Endothelial cell of umbilical vein (primary cell): ENCODE data around the gene B4GALNT1. TPM values are rescaled to one million over a fixed set of nuclear protein-coding genes. Genes with fewer than 3 reads are reported as not detected.
"Not testable (repeated sequence)": the region's sequence is repeated elsewhere in the genome, so short reads cannot be mapped to it uniquely, and the experiment has no call there.

Experiments used
- BruUV-seq: library from RNA; stranded (reverse); fragments of 400-500 nt; replicated peaks from 2 replicates; lab custom pipeline; 2021; lab: Mats Ljungman, UMichigan
- CTCF ChIA-PET: fragments of 300-600, 350-600 bp; sonication (Branson Sonifier 250); formaldehyde crosslinking; loops from one replicate; lab custom pipeline; 2021; ENCODE audit warnings: antibody characterized with exemption, inconsistent platforms; lab: Charles Lee
- POLR2A ChIA-PET: fragments of 300-600, 350-600 bp; sonication (Branson Sonifier 250); formaldehyde crosslinking; loops from one replicate; lab custom pipeline; 2021; ENCODE audit warnings: antibody characterized with exemption, inconsistent platforms; lab: Charles Lee
- DNase-seq: peaks from one replicate; pipeline ENCODE4 v3.0.0-alpha.2; 2011; ENCODE audit warnings: low read depth, low spot score
- FAIRE-seq: peaks from 2 replicates; lab custom pipeline; 2011; peaks lifted over from hg19 to GRCh38; lab: Jason Lieb, UNC
- H2AFZ ChIP-seq: 2 replicates; pipeline ENCODE4 v1.6.0; 2012; ENCODE audit warnings: low read depth, low read length, control low read depth, inconsistent platforms
- H3K27ac ChIP-seq: 2 replicates; pipeline ENCODE4 v1.5.1; 2011; ENCODE audit warnings: low read depth, mild to moderate bottlenecking, control low read depth, low read length, moderate library complexity; ENCODE audit not compliant: insufficient read depth
- H3K27me3 ChIP-seq, 2 experiments: 2 replicates each; pipeline versions ENCODE4 v1.6.0 to v1.6.1; 2011; ENCODE audit warnings: low read length in 2 of 2, mixed read lengths in 1 of 2; ENCODE audit not compliant: control insufficient read depth in 2 of 2, insufficient read depth in 2 of 2
- H3K36me3 ChIP-seq, 2 experiments: 2 replicates in 1 of 2; 3 replicates in 1 of 2; pipeline ENCODE4 v1.5.1; 2011; ENCODE audit warnings: low read length in 2 of 2, mild to moderate bottlenecking in 1 of 2, moderate library complexity in 1 of 2; ENCODE audit not compliant: control insufficient read depth in 2 of 2, insufficient read depth in 2 of 2; ENCODE audit errors: extremely low read depth in 1 of 2
- H3K4me1 ChIP-seq: 3 replicates; pipeline ENCODE4 v1.5.1; 2011; ENCODE audit warnings: mild to moderate bottlenecking, low read length; ENCODE audit not compliant: control insufficient read depth, insufficient read depth; ENCODE audit errors: extremely low read depth
- H3K4me2 ChIP-seq: 2 replicates; pipeline ENCODE4 v1.6.1; 2011; ENCODE audit warnings: low read length, control low read depth, mixed read lengths; ENCODE audit not compliant: insufficient read depth
- H3K4me3 ChIP-seq, 3 experiments: fragments of 200-600 bp in 1 of 3; sonication (generic), shearing (Covaris generic) in 1 of 3; replicated peaks in 1 of 3; 2 replicates each; pipeline ENCODE4 v1.5.1; 2011 to 2016; ENCODE audit warnings: control low read depth in 3 of 3, low read length in 3 of 3, mild to moderate bottlenecking in 2 of 3, inconsistent platforms in 1 of 3, low read depth in 1 of 3, moderate library complexity in 1 of 3; ENCODE audit not compliant: insufficient read depth in 1 of 3
- H3K79me2 ChIP-seq: 2 replicates; pipeline ENCODE4 v1.6.0; 2012; ENCODE audit warnings: low read length, inconsistent platforms; ENCODE audit not compliant: control insufficient read depth, insufficient read depth
- H3K9ac ChIP-seq: replicated peaks from 2 replicates; pipeline ENCODE3; 2011; ENCODE audit warnings: low read length, control low read depth; ENCODE audit not compliant: insufficient read depth; ENCODE audit errors: extremely low read depth
- H3K9me1 ChIP-seq: replicated peaks from 3 replicates; pipeline ENCODE4 v1.6.0; 2011; ENCODE audit warnings: mild to moderate bottlenecking, low read length; ENCODE audit not compliant: control insufficient read depth, insufficient read depth; ENCODE audit errors: extremely low read depth
- H3K9me3 ChIP-seq: replicated peaks from 2 replicates; pipeline ENCODE4 v1.5.1; 2012; ENCODE audit warnings: low read length, inconsistent platforms; ENCODE audit not compliant: control insufficient read depth, insufficient read depth
- H4K20me1 ChIP-seq: replicated peaks from 2 replicates; pipeline ENCODE3; 2011; ENCODE audit warnings: mild to moderate bottlenecking, low read length; ENCODE audit not compliant: control insufficient read depth, insufficient read depth; ENCODE audit errors: extremely low read depth
- CTCF ChIP-seq, 2 donors: IDR thresholded peaks; 1 replicate in 1 of 2; 2 replicates in 1 of 2; pipeline ENCODE4 v1.5.1; 2011; ENCODE audit warnings: low read length in 2 of 2, mild to moderate bottlenecking in 2 of 2, moderate library complexity in 2 of 2, control low read depth in 1 of 2, inconsistent platforms in 1 of 2, low read depth in 1 of 2; ENCODE audit not compliant: insufficient read depth in 1 of 2; ENCODE audit errors: extremely low read depth in 1 of 2
- EZH2 ChIP-seq: IDR thresholded peaks from 2 replicates; pipeline ENCODE4 v1.6.1; 2012; ENCODE audit warnings: borderline replicate concordance, low read depth, mild to moderate bottlenecking, moderate library complexity, low read length, inconsistent platforms; ENCODE audit not compliant: severe bottlenecking
- GATA2 ChIP-seq: IDR thresholded peaks from 2 replicates; pipeline ENCODE4 v1.7.0; 2011; ENCODE audit warnings: low read depth, mild to moderate bottlenecking, moderate library complexity, mixed read lengths, low read length; ENCODE audit not compliant: insufficient read length, insufficient read depth
- JUN ChIP-seq: IDR thresholded peaks from 2 replicates; pipeline ENCODE4 v1.6.1; 2011; ENCODE audit warnings: borderline replicate concordance, low read depth; ENCODE audit not compliant: insufficient read length, insufficient read depth
- MYC ChIP-seq: IDR thresholded peaks from one replicate; pipeline ENCODE4 v1.6.1; 2011; ENCODE audit warnings: mild to moderate bottlenecking, low read depth, low read length
- POLR2AphosphoS5 ChIP-seq: IDR thresholded peaks from 2 replicates; pipeline ENCODE4 v1.6.1; 2012; ENCODE audit warnings: low read depth, mild to moderate bottlenecking, control low read depth, low read length, moderate library complexity; ENCODE audit not compliant: insufficient read depth
- dilution Hi-C: fragments of 300-500 bp; cut with MboI; formaldehyde crosslinking; loops from one replicate; pipeline ENCODE4 v1.15.0; 2019; ENCODE audit warnings: low sequenced_read_pairs; ENCODE audit not compliant: extremely low pct_ligation_motif_present
- intact Hi-C: fragments of 100-400 bp; cut with micrococcal nuclease; formaldehyde crosslinking; loops from one replicate; pipeline ENCODE4 v1.10.0; 2022
- polyA plus RNA-seq, 4 experiments: library from polyadenylated mRNA; depleted of rRNA in 3 of 4; stranded (reverse) in 3 of 4; unstranded in 1 of 4; fragments of >200 nt; gene quantifications; 2 replicates each; pipeline versions ENCODE4 v1.2.1 to v1.2.3, GENCODE V29; 2011 to 2012; ENCODE audit warnings: missing spikeins in 1 of 4
- total RNA-seq: library from RNA; stranded (reverse); gene quantifications from 2 replicates; pipeline ENCODE4 v1.2.3, GENCODE V29; 2021
- TF ChIP-seq, protein P1 (sequence below): IDR thresholded peaks from 2 replicates; pipeline ENCODE4 v1.6.1; 2011; ENCODE audit not compliant: insufficient read depth, insufficient read length

Gene B4GALNT1
- total and polyA plus RNA-seq, 2 donors (not counting 3 experiments of a cell fraction or from before 2014, with no cell fraction given) = 0.33 to 0.35 TPM

DNA sequence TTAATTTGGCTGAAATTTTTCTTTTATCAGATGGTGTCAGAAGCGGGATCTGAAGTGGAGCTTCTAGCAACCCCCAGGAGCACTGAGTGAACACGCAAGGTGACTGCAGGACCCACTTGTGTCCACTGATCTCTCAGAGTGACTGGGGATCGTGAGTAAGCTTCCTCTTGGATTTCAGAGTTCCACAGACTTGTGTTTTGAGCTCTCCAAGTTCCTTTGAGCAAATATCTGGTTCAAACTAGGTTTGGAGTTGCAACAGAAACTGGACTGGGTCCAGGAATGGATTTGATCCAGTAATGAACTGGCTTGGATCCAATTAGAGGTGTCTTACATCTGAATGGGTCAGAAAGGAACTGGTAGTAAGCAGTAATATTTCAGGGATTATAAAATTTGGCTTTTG lies 24.7 kb upstream of the B4GALNT1 start:
- CTCF ChIA-PET = interaction anchor here (0.9 to 2.0 kb wide), 3 partner anchors 13 to 25 kb away, joined by 3 to 7 read pairs (median 5); partner anchors contain the start of gene B4GALNT1
- DNase-seq (no peak), FAIRE-seq (no peak)
- Histone ChIP-seq H3K9ac (no peak overlapping the region), H4K20me1 (no peaks in the 10 kb centered on the region), H2AFZ (no peak overlapping the region), H3K4me3 (no peak overlapping the region), H3K36me3 (no peaks in the 10 kb centered on the region), H3K79me2 (no peaks in the 10 kb centered on the region), H3K27me3 (peaks cover 0 to 5% of the 10 kb centered on the region in 2 experiments), H3K9me3 (no peaks in the 10 kb centered on the region), H3K27ac (no peak overlapping the region), H3K9me1 (no peaks in the 10 kb centered on the region), H3K4me1 (no peaks in the 10 kb centered on the region), H3K4me2 (no peak overlapping the region)
- intact Hi-C loops = no loop called here
- POLR2A ChIA-PET = no interaction called here
- no TSS peak for BruUV-seq
- dilution Hi-C loops = no loop called here
- no peak for TF ChIP-seq MYC
- no peak for TF ChIP-seq JUN
- no peak for TF ChIP-seq EZH2
- TF ChIP-seq POLR2AphosphoS5 = no peak
- TF ChIP-seq GATA2 = no peak
- TF ChIP-seq, protein P1, sequence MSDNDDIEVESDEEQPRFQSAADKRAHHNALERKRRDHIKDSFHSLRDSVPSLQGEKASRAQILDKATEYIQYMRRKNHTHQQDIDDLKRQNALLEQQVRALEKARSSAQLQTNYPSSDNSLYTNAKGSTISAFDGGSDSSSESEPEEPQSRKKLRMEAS = no peak
- TF ChIP-seq CTCF (IDR thresholded peaks at IDR 0.05; ENCODE audit: extremely low read depth in 1 of 2, insufficient read depth in 1 of 2, low read depth in 1 of 2, low read length in 2 of 2) = no peak

DNA sequence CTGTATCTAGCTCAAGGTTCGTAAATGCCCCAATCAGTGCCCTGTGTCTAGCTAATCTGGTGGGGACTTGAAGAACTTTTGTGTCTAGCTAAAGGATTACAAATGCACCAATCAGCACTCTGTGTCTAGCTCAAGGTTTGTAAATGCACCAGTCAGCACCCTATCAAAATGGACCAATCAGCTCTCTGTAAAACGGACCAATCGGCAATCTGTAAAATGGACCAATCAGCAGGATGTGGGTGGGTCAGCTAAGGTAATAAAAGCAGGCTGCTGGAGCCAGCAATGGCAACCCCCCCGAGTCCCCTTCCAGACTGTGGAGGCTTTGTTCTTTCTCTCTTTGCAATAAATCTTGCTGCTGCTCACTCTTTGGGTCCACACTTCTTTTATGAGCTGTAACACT lies 23.4 kb upstream of the B4GALNT1 start:
- H3K4me2 ChIP-seq, dilution Hi-C loops, H3K9me1 ChIP-seq, H3K9me3 ChIP-seq, H3K4me3 ChIP-seq, H3K27ac ChIP-seq, H3K4me1 ChIP-seq, FAIRE-seq, DNase-seq, intact Hi-C loops, BruUV-seq, H3K36me3 ChIP-seq, POLR2A ChIA-PET, H4K20me1 ChIP-seq, H3K79me2 ChIP-seq, H3K27me3 ChIP-seq, H2AFZ ChIP-seq, H3K9ac ChIP-seq: not testable (repeated sequence)
- CTCF ChIA-PET = interaction anchor here (1.4 to 1.8 kb wide), 2 partner anchors 18 to 24 kb away, joined by 3 to 7 read pairs; partner anchors contain the start of gene B4GALNT1
